Erythroblast (primary cell): Measurements from ENCODE around the gene IRF2BP2.

ENCODE experiments used
- DNase-seq, 2 experiments: peaks; one replicate each; lab custom pipeline; 2025; lab: John Stamatoyannopoulos, UW
- GATA1 ChIP-seq: IDR thresholded peaks from 2 replicates; pipeline ENCODE4 v1.6.1; 2011; ENCODE audit warnings: low read depth, mild to moderate bottlenecking, control low read depth, low read length, moderate library complexity
- POLR2A ChIP-seq: IDR thresholded peaks from 2 replicates; pipeline ENCODE4 v1.6.1; 2011; ENCODE audit warnings: mild to moderate bottlenecking, low read length

The IRF2BP2 gene

DNA sequence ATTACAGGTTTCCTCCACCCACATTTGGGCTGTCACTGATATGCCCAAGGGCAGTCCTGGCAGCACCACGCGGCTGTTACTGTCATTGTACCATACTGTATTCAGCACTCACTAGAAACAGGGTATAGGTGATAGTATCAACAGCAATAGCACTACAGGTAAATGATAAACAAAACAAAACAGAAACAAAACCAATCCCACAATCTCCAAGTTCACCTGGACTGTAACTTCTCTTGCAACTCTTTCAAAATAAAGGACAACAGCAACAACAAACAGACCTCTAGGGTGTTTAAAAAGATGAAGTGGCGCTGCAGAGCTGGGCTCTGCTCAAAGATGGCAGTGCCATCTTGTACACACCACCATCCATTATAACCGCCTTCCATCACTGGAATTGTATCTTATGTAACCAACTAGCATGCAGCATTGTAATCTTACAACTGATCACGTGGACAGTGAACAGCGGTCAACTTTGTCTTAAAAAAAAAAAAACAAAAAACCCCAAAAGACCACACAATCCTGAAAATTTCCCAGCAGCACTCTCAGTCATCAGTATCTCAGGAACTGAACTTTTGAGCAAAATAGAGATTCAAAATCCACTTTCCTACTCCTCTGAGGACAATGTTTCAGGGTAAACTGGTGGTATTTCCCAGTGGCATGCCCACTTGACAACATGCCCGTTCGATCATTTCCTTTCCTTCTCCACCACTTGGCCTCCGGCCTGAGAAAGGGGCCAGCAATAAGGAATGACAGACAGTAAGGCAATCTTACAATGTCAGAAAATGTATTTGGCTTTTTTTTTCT lies 3.8 kb downstream of the IRF2BP2 start:
- DNase-seq, result peak; percentile 78 to 81
- TF ChIP-seq POLR2A, result peak; percentile 84
- no peak for TF ChIP-seq GATA1

DNA sequence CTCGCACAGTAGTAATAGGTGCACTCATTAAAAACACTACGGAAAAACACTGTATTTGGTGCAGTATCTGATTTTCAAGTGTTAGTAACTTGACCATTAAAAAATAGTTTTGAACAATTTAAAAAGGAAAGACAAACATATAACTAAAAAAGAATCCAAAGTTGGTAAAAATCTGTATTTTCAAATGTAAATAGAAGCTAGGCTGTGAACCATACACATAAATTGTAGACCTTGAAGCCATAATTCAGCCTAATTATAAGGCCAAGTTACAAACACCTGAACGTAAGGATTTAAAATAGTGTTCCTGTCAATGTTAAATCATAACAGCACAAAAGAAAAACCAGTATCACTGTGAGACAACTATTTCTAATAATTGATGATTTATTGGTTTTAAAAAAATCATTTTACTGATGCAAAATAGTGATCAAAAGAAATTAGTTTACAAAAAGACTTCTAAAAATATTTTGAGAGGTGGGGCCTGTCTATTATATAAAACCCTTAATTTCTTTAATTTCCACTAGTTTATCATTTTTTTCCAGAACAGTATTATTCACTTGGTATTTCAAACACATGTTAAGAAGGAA lies 4.5 kb downstream of the IRF2BP2 start:
- no peak for DNase-seq
- TF ChIP-seq POLR2A, result no peak
- no peak for TF ChIP-seq GATA1

- DNase-seq, result peak; percentile 84 to 94
- TF ChIP-seq POLR2A (peak; percentile 48), GATA1 (no peak)
Measured at GRCh38 chr1:234604495-234605398, 5.2 kb downstream of the IRF2BP2 start.

- DNase-seq, result peak; percentile 69 to 77
- no peak for TF ChIP-seq GATA1
- TF ChIP-seq POLR2A, result peak; percentile 47
Measured at GRCh38 chr1:234603221-234604204, 6.5 kb downstream of the IRF2BP2 start.

- peak; percentile 80 to 84 for DNase-seq
- no peak for TF ChIP-seq GATA1
- TF ChIP-seq POLR2A, result peak; percentile 79
Measured at GRCh38 chr1:234602334-234603220, 7.4 kb downstream of the IRF2BP2 start.

DNA sequence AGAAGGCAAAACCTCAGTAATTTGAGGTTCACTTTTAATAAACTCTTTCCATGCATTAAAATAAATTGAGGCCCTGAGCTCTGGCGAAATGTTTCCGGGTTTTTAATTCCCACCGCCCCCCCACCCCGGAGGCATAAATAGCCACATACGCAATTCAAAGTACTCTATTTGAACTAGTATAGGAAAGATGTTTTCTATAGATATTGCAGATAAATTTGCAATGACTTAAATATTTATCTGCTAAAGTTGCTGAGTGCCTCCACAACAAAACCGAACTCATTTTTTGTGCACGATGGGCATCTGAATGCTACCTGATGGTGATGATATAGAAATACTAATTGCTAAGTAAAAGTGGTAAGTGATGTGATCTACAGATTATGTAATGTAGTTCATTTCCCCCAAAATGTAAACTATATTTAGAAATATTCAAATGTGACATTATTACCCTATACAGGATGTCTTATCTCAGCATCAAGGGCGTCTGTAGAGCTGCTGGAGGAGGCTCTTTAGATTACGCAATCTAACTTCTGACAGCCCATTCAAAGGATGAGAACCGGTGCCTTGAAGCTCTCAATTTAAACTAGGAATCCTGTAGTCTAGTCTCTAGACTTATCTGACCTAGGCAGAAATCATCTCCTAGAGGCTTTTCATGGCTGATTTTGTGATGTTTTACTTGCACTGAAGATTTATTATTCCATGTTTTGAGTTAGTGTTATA lies 8.5 kb downstream of the IRF2BP2 start:
- peak; percentile 85 to 89 for DNase-seq
- no peak for TF ChIP-seq POLR2A
- no peak for TF ChIP-seq GATA1

DNA sequence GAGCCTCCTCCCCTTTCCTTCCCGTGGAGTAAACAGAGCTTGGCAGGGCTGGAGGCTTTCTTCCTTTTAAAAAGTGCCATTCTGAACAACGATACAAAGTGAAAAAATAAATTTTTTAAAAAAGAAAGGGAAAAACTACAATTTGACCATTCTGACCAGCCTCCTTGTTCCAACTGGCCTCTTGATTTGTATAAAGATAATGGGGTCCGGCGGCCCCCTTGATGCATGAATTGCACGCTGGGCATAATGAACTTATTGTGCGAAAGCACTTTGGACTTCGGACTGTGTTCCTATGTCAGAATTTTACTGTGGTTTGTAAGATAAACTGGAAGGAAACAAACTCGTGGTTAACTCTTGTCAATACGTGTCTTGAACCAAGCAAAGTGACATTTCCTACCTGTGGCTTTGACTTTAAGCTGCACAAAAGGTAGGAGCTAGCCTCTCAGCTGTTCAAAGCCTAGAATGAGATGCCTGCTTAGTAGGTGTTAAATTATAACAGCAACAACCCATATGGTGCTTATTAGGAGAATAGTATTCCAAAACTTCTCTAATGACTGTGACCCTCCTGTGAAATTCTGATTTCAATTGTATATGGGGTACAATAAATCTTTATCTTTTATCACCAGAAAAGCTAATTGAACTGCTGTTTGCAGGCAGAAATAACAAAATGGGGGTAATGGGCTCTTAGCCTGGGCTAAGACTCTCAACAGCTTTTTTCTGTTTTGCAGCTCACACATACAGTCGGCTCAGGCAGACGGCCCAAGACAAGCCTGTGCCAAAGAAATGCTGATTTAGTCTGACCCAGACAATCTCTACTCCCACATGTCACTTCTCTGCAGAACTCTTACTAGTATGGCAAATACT lies 9.3 kb downstream of the IRF2BP2 start:
- TF ChIP-seq GATA1 (no peak), POLR2A (no peak)
- DNase-seq, result peak; percentile 77 to 85

DNA sequence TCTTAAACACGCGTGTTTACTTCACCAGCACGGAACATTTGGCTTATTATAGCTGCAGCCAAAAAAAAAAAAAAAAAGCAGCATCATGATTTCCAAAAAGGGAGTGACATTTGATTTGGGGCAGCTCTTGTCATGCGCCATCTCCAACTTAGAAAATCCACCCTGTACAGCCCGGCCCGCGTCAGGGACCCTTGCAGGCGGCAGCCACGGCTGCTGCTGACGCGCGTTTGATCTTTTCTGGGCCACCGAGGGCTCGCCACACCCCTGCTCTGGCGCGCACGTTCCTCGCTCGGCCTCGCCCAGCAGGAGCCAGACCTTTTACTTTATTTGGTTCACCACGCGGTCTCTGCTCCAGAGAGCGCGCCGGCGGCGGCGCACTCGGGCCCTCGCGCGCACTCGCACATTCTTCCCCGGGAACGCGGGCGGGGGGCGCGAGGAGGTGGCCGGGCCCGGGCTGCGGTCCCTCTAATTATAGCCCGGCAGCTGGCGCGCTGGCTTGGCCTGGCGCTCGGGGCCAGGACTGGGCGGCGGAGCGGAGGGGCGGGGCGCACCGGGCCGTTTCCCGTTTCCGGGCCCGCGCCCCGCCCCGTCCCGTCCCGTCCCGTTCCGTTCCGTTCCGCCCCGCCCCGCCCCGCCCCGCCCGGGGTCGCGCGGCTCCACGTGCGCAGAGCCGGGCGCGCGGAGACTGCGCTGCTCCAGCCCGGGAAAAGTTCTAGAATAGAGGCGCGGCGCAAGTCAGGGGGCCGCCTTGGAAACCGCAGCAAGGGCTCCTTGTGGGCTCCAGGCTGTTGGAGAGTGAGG lies 10.2 kb downstream of the IRF2BP2 start:
- peak; percentile 90 to 92 for DNase-seq
- no peak for TF ChIP-seq GATA1
- peak; percentile 88 for TF ChIP-seq POLR2A

- DNase-seq, result peak; percentile 43 to 52
- TF ChIP-seq POLR2A (no peak), GATA1 (no peak)
Measured at GRCh38 chr1:234598974-234599616, 10.9 kb downstream of the IRF2BP2 start.

GRCh38 chr1:234597894-234598293 lies 12.1 kb downstream of the IRF2BP2 start:
- DNase-seq, result peak; percentile 72 to 76
- TF ChIP-seq GATA1 (no peak), POLR2A (no peak)
